Pancreas (tissue), 10 donors: ENCODE measurements around the gene CACNA1C. TPM values are rescaled to one million over a fixed set of nuclear protein-coding genes. Genes with fewer than 3 reads are reported as not detected.

ENCODE experiments used
- ATAC-seq, 4 donors: fragments of 200-7000 bp; cut with Tn5 transposase; one replicate each; pipeline versions ENCODE4 v1.8.0 to v1.9.1; 2020; ENCODE audit warnings: mild to moderate bottlenecking in 4 of 4, moderate library complexity in 4 of 4
- DNase-seq, 6 donors: peaks; one replicate each; pipeline ENCODE4 v3.0.0-alpha.2; 2020
- FAIRE-seq: peaks from 2 replicates; lab custom pipeline; 2012; peaks lifted over from hg19 to GRCh38; lab: Jason Lieb, UNC
- H3K27ac ChIP-seq, 4 donors: fragments of 200-600 bp; sonication (generic); 1 replicate in 3 of 4; 2 replicates in 1 of 4; pipeline versions ENCODE4 v1.5.0 to v1.8.0; 2020
- H3K27me3 ChIP-seq, 4 donors: fragments of 200-600 bp; one replicate each; pipeline ENCODE4 v1.8.0; 2021
- H3K36me3 ChIP-seq, 3 donors: fragments of 200-600 bp; sonication (generic) in 1 of 3; one replicate each; pipeline versions ENCODE4 v1.5.0 to v1.8.0; 2020 to 2021
- H3K4me1 ChIP-seq, 3 donors: fragments of 200-600 bp; one replicate each; pipeline ENCODE4 v1.8.0; 2021
- H3K4me3 ChIP-seq, 4 donors: fragments of 200-600 bp; sonication (generic) in 2 of 4; one replicate each; pipeline versions ENCODE4 v1.5.0 to v1.8.0; 2020 to 2021
- H3K9me3 ChIP-seq, 4 donors: fragments of 200-600 bp; one replicate each; pipeline ENCODE4 v1.8.0; 2021
- WGBS, 2 donors: extraction: QIAGEN DNeasy Blood & Tissue Kit; methylation state at CpG; one replicate each; pipeline ENCODE4 v1.1.7; 2013; 5-methylcytosine and 5-hydroxymethylcytosine counted together
- intact Hi-C, 3 donors: fragments of 100-400 bp; cut with DNase I; formaldehyde crosslinking; loops; one replicate each; pipeline versions ENCODE4 v1.11.1 to v1.14.2; 2022
- polyA plus RNA-seq, 2 donors: library from polyadenylated mRNA; stranded (reverse); fragments of 200-250 nt; gene quantifications; one replicate each; pipeline ENCODE4 v1.2.3, GENCODE V29; 2013
- total RNA-seq, 6 donors: library from RNA; stranded (reverse); fragmentation: NEBNext Ultra II Directional in 4 of 6; extraction: Animal tissue kit (Norgen Biotek cat#: 25700) in 4 of 6; gene quantifications; one replicate each; pipeline versions ENCODE4 v1.2.1 to v1.2.4, GENCODE V29; 2021 to 2023
- TF ChIP-seq, protein P1 (sequence below), 4 donors: fragments of 200-600 bp; sonication (generic) in 3 of 4; IDR thresholded peaks; one replicate each; pipeline versions ENCODE4 v1.5.0 to v1.8.0; 2021; ENCODE audit warnings: antibody characterized with exemption in 4 of 4
- donor health status: healthy with polysubstance abuse.
- donor health status: DM: no; HTN: no; CAD: no; lungs with moderate emphysema.
- donor health status: DM: no; HTN: no; CAD: no.
- donor health status: control.
- donor health status: control.
- donor health status: Bipolar disorder and iron deficiency.
- donor health status: DM: yes; HTN: yes; CAD: no.
- donor health status: DM: no; HTN: no; CAD: no.
- donor health status: DM: no; HTN: no; CAD: no.
- donor health status: DM: yes; HTN: yes; CAD: no.

Gene CACNA1C
- total and polyA plus RNA-seq, 8 donors: 1.2 to 3.8 (median 2.3) TPM

DNA sequence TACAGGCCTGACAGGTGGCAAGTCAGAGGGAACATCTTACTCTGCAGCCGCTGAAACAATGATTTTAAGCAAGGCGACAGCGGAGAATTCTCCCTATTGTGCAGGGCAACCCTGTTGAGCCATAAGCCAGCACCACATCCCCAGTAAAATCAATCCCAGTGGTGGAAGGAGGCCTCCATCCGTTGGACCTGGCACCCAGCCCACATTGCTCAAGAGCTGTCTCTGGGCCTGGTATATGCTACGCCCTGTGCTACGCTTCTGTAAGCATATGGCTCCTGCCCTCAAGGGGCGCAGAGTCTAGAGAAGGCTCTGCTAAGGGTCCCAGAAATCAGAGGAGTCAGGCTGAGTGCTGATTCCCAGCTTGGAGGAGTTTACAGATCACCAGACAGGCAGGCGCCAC lies 265.5 kb downstream of the CACNA1C start:
- no peaks in the 10 kb centered on the region for H3K27me3 ChIP-seq

DNA sequence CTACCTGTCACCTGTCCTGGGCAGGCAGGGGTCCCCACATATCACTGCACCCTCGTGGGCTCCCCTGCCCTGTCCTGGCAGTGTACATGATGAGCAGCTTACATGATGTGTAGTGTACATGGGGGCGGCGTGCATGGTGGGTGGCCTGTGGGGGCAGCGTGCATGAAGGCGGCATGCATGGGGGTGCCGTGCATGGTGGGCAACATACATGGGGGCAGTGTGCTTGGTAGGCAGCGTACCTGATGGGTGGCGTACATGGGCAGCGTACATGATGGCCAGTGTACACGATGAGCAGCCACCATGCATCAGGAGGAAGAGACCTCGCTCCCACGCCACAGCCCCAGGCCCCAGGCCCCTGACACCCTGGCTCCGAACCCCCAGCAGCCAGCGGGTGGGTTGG lies 266.3 kb downstream of the CACNA1C start:
- Histone ChIP-seq H3K9me3 (no peaks in the 10 kb centered on the region), H3K27ac (no peak overlapping the region), H3K4me1 (no peaks in the 10 kb centered on the region), H3K4me3 (no peak overlapping the region), H3K36me3 (no peaks in the 10 kb centered on the region), H3K27me3 (no peaks in the 10 kb centered on the region)
- 87 to 94% methylated on average over 14 of the region's 14 CpGs for WGBS, 2 donors
- no peak for ATAC-seq
- no peak for FAIRE-seq
- intact Hi-C loops: no loop called here
- no peak for DNase-seq
- TF ChIP-seq, protein P1, sequence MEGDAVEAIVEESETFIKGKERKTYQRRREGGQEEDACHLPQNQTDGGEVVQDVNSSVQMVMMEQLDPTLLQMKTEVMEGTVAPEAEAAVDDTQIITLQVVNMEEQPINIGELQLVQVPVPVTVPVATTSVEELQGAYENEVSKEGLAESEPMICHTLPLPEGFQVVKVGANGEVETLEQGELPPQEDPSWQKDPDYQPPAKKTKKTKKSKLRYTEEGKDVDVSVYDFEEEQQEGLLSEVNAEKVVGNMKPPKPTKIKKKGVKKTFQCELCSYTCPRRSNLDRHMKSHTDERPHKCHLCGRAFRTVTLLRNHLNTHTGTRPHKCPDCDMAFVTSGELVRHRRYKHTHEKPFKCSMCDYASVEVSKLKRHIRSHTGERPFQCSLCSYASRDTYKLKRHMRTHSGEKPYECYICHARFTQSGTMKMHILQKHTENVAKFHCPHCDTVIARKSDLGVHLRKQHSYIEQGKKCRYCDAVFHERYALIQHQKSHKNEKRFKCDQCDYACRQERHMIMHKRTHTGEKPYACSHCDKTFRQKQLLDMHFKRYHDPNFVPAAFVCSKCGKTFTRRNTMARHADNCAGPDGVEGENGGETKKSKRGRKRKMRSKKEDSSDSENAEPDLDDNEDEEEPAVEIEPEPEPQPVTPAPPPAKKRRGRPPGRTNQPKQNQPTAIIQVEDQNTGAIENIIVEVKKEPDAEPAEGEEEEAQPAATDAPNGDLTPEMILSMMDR (IDR thresholded peaks at IDR 0.05): no peak

More for the DNA sequence above, 265.5 kb downstream of the CACNA1C start:
- Histone ChIP-seq H3K36me3 (no peaks in the 10 kb centered on the region), H3K4me3 (no peak overlapping the region), H3K9me3 (no peaks in the 10 kb centered on the region), H3K27ac (no peak overlapping the region), H3K4me1 (no peaks in the 10 kb centered on the region)
- DNase-seq: no peak
- no peak for ATAC-seq
- intact Hi-C loops: no loop called here
- TF ChIP-seq, protein P1 (IDR thresholded peaks at IDR 0.05): no peak
- WGBS, 2 donors: 81 to 85% methylated on average over 8 of the region's 8 CpGs
- no peak for FAIRE-seq

GRCh38 chr12:2319737-2320506 lies 267.1 kb downstream of the CACNA1C start:
- Histone ChIP-seq H3K27ac (no peak overlapping the region), H3K4me3 (no peak overlapping the region), H3K27me3 (no peaks in the 10 kb centered on the region), H3K36me3 (no peaks in the 10 kb centered on the region), H3K9me3 (no peaks in the 10 kb centered on the region), H3K4me1 (peaks cover 0 to 4% (median 0%) of the 10 kb centered on the region in 3 donors)
- no peak for FAIRE-seq
- no peak for DNase-seq
- 68 to 74% methylated on average over 6 of the region's 6 CpGs for WGBS, 2 donors
- intact Hi-C loops: no loop called here
- TF ChIP-seq, protein P1 (IDR thresholded peaks at IDR 0.05): no peak
- ATAC-seq: no peak

GRCh38 chr12:2320841-2321240 lies 268.1 kb downstream of the CACNA1C start:
- TF ChIP-seq, protein P1 (IDR thresholded peaks at IDR 0.05): no peak
- Histone ChIP-seq H3K4me1 (peaks cover 0 to 4% (median 0%) of the 10 kb centered on the region in 3 donors), H3K36me3 (no peaks in the 10 kb centered on the region), H3K27ac (no peak overlapping the region), H3K4me3 (no peak overlapping the region), H3K9me3 (no peaks in the 10 kb centered on the region), H3K27me3 (no peaks in the 10 kb centered on the region)
- 49 to 51% methylated on average over 4 of the region's 4 CpGs for WGBS, 2 donors
- DNase-seq (no peak), ATAC-seq (no peak), FAIRE-seq (no peak)
- intact Hi-C loops: no loop called here

- TF ChIP-seq, protein P1 (IDR thresholded peaks at IDR 0.05): no peak
- no peaks in the 10 kb centered on the region for H3K9me3 ChIP-seq
Measured at GRCh38 chr12:2322554-2323120, 269.9 kb downstream of the CACNA1C start.

More at GRCh38 chr12:2322554-2323120, 269.9 kb downstream of the CACNA1C start:
- intact Hi-C loops: no loop called here
- Histone ChIP-seq H3K27ac (no peak overlapping the region), H3K4me1 (peaks cover 0 to 4% (median 0%) of the 10 kb centered on the region in 3 donors), H3K36me3 (no peaks in the 10 kb centered on the region), H3K4me3 (no peak overlapping the region), H3K27me3 (no peaks in the 10 kb centered on the region)
- DNase-seq (no peak), FAIRE-seq (no peak), ATAC-seq (no peak)
- WGBS, 2 donors: 82 to 83% methylated on average over 14 of the region's 14 CpGs
